ENCODE results near the gene DPYSL5.

The DPYSL5 gene

DNA sequence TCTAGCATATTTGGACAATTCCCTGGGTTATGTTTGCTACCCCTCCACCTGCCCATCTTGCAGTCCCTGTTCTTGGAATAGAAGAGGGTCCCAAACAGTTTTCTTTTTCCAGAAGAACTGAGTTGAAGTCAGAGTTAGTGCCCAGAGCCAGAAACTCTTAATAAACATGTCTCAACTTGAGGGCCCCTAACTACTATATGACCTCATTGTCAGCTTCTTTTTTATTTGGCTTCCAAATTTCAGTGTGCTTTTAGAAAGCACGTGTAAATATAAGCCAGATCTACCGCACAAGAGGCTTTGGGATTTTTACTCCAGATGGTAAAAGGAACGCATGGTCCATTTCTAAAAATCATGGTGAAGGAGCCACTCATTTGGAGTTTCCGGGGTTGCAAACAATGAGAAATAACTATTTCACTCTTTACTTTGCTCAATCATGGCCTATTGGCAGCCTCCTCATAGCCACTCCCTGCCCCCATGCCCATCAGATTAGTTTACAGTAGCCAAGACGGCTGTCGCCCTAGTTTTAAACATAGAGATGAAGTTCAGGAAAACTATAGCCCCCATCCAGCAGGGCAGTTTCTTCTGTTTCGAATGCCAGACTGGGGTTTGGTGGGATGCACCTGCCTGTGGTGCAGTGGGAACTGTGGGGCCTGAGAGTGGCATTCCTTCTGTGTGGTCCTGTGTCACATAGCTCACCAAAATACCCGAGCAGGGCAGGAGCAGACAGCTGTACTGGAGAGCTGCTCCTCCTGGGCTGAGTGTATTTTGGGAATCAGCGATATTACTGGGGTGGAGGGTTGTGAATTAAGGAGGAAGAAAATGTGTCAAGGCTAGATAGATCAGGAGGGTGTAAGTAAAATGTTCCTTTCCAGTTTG is 124.2 kb downstream of the DPYSL5 start:
- TF ChIP-seq, protein P1, sequence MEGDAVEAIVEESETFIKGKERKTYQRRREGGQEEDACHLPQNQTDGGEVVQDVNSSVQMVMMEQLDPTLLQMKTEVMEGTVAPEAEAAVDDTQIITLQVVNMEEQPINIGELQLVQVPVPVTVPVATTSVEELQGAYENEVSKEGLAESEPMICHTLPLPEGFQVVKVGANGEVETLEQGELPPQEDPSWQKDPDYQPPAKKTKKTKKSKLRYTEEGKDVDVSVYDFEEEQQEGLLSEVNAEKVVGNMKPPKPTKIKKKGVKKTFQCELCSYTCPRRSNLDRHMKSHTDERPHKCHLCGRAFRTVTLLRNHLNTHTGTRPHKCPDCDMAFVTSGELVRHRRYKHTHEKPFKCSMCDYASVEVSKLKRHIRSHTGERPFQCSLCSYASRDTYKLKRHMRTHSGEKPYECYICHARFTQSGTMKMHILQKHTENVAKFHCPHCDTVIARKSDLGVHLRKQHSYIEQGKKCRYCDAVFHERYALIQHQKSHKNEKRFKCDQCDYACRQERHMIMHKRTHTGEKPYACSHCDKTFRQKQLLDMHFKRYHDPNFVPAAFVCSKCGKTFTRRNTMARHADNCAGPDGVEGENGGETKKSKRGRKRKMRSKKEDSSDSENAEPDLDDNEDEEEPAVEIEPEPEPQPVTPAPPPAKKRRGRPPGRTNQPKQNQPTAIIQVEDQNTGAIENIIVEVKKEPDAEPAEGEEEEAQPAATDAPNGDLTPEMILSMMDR (IDR thresholded peaks at IDR 0.05; ENCODE audit: unreplicated experiment in 3 of 3), result no peak
- H3K36me3 Mint-ChIP-seq (ENCODE audit: low read depth), result no peaks in the 10 kb centered on the region
- peaks cover 30% of the 10 kb centered on the region for H3K4me1 Mint-ChIP-seq
- H3K9me3 Mint-ChIP-seq, result no peaks in the 10 kb centered on the region
- no peak overlapping the region for H3K27ac Mint-ChIP-seq
- peaks cover 40% of the 10 kb centered on the region for H3K27me3 Mint-ChIP-seq (ENCODE audit: low read depth)
- peak overlapping the region; percentile 81 to 94 (median 89) for H3K4me3 Mint-ChIP-seq

DNA sequence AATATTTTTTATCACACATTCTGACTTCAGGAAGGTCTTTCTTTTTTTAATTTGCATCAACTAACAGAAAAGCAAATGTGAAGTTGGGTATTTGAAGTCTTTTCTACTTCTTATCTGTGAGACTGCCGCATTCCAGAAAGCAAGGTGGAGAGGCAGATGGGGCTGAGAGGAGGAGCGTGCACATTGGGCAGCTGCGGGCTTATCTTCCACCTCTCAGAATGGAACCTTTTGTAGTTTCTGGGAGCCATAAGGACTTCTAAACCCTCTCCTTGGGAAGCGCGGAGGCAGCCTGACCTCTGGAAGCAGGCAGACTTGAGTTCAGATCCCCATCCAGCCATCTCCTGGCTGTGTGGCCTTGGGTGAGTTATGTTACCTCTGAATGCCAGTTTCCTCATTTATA is 126.4 kb downstream of the DPYSL5 start:
- Mint-ChIP-seq H3K9me3 (no peaks in the 10 kb centered on the region), H3K27ac (no peak overlapping the region)
- TF ChIP-seq, protein P1 (IDR thresholded peaks at IDR 0.05; ENCODE audit: unreplicated experiment in 3 of 3), result no peak

DNA sequence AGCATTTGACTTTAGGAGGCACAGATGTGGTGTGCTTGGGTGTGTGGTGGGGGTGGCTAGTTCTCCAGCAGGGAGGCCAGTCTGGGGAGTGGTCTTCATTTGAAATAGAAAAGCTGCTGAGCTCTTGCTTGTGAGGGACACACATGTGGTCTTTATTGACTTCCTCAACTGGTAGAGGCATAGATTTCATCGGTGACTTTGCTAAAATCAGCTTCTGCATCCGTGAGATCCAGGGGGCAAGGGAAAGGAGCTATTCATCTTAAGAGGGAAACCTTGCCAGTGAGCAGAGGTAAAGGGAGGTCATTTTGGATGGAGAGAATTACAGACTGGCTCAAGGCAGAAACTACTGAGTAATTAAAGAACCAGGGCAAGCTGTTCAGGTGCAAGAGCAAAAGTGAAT is 127.2 kb downstream of the DPYSL5 start:
- Mint-ChIP-seq H3K4me1 (peaks cover 30% of the 10 kb centered on the region), H3K27ac (no peak overlapping the region), H3K36me3 (ENCODE audit: low read depth) (no peaks in the 10 kb centered on the region), H3K4me3 (no peak overlapping the region), H3K9me3 (no peaks in the 10 kb centered on the region), H3K27me3 (ENCODE audit: low read depth) (peaks cover 16% of the 10 kb centered on the region)
- TF ChIP-seq, protein P1 (IDR thresholded peaks at IDR 0.05; ENCODE audit: unreplicated experiment in 3 of 3), result no peak

More for the DNA sequence above, 126.4 kb downstream of the DPYSL5 start:
- H3K4me3 Mint-ChIP-seq, result no peak overlapping the region
- H3K36me3 Mint-ChIP-seq (ENCODE audit: low read depth), result no peaks in the 10 kb centered on the region
- peaks cover 23% of the 10 kb centered on the region for H3K27me3 Mint-ChIP-seq (ENCODE audit: low read depth)
- H3K4me1 Mint-ChIP-seq, result peaks cover 27% of the 10 kb centered on the region

DNA sequence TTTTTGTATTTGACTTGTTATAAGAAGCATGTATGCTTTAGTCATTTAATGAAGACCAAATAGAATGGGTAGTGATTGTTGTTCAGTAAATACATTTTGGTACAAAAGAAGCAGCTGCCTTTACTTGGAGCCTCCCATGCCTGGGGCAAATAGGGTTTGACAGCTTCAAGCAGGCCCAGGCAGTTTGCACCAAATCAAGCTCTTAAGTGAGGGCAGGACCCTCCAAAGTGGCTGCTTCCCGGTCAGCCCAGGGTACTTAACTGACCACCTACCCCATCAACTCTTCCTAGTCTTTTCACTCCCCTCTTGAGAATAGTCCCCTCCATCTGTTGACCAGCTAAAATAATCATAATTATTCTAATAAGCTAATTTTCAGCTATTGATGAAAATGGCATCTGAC is 127.7 kb downstream of the DPYSL5 start:
- TF ChIP-seq, protein P1 (IDR thresholded peaks at IDR 0.05; ENCODE audit: unreplicated experiment in 3 of 3), result no peak
- peaks cover 13% of the 10 kb centered on the region for H3K27me3 Mint-ChIP-seq (ENCODE audit: low read depth)
- H3K9me3 Mint-ChIP-seq, result no peaks in the 10 kb centered on the region
- peaks cover 30% of the 10 kb centered on the region for H3K4me1 Mint-ChIP-seq
- no peak overlapping the region for H3K4me3 Mint-ChIP-seq
- H3K27ac Mint-ChIP-seq, result no peak overlapping the region
- no peaks in the 10 kb centered on the region for H3K36me3 Mint-ChIP-seq (ENCODE audit: low read depth)

DNA sequence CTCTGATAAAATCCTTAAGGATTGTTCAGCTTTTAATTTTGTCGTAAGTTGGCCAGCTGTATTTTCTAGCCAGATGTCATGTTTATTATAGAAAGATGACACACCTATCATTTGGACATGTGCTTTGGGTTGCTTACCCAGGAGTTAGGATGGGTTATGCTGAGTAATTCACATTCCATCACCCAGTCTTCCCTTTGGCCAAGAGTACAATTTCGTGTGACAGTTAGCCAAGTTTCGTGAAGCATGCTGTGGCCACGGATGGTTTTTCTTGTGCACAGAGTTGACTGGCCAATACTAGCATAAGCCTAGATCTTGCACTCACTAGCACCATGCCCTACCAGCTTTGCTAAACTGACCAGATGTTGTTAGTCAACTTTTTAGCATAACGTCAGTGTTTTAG is 128.3 kb downstream of the DPYSL5 start:
- no peaks in the 10 kb centered on the region for H3K36me3 Mint-ChIP-seq (ENCODE audit: low read depth)
- TF ChIP-seq, protein P1 (IDR thresholded peaks at IDR 0.05; ENCODE audit: unreplicated experiment in 3 of 3), result no peak
- H3K9me3 Mint-ChIP-seq, result no peaks in the 10 kb centered on the region
- peaks cover 10% of the 10 kb centered on the region for H3K27me3 Mint-ChIP-seq (ENCODE audit: low read depth)
- no peak overlapping the region for H3K4me3 Mint-ChIP-seq
- H3K27ac Mint-ChIP-seq, result no peak overlapping the region
- peaks cover 27% of the 10 kb centered on the region for H3K4me1 Mint-ChIP-seq

DNA sequence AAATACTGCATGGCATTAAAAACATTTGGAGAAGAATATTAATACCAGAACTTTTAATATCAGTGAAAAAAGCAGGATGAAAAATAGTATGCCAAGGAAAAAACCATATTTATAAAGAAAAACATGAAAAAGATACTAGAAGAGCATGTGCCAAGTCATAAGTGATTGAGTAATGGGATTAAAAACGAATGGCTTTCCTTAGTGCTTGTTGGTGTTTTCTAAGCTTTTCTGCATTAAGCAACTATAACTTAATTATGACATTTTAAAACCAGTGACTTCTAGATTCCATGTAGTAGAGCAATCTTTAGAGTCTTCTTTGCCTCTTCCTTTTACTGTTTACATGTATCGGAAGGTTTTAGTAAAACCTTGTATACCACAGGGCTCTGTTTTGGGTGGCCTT is 129.1 kb downstream of the DPYSL5 start:
- peaks cover 19% of the 10 kb centered on the region for H3K4me1 Mint-ChIP-seq
- TF ChIP-seq, protein P1 (IDR thresholded peaks at IDR 0.05; ENCODE audit: unreplicated experiment in 3 of 3), result no peak
- no peak overlapping the region for H3K4me3 Mint-ChIP-seq
- H3K9me3 Mint-ChIP-seq, result no peaks in the 10 kb centered on the region
- H3K36me3 Mint-ChIP-seq (ENCODE audit: low read depth), result no peaks in the 10 kb centered on the region
- peaks cover 3% of the 10 kb centered on the region for H3K27me3 Mint-ChIP-seq (ENCODE audit: low read depth)
- no peak overlapping the region for H3K27ac Mint-ChIP-seq
